ENCODE results near the gene RBFOX1.
"Not testable (repeated sequence)": the region's sequence is repeated elsewhere in the genome, so short reads cannot be mapped to it uniquely, and the experiment has no call there.

Gene RBFOX1

DNA sequence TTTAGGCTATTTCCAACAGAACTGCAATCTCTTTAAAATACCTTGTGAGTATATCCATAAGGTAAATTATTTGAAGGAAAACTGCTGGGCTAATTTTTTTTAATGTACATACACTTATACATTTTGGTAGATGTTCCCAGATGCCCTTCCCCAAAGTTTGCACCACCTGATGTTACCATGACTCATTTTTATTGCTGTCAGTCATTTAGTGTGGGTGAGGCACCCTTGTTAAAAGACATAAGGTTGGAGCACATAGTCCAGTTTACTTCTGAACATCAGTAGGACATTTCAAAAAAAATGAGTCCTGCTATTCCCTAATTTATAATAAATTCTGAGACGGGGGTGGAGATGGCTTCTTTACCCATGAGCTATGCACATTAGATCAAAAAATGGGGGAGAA, 138.6 kb downstream of the RBFOX1 start:
- no peak for DNase-seq (ENCODE audit: low read depth)

DNA sequence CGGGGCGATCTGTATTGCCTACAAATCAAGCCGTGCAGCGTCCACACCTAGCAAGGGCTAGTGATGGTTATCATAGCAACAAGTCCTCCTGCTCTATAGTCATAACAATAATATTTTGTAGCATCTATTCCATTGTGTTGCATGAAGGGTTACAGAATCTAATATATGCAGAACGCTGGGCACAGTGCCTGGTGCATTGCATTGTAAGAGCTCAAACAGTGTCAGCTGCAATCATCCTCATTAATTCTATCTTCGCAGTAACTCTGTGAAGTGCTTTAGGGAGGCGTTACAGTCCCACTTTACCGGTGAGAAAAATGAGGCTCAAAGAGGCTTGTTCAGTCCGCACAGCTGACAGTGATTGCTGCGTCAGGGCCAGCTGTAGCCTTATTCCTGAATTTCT, 149.4 kb downstream of the RBFOX1 start:
- DNase-seq (ENCODE audit: low read depth), result no peak

DNA sequence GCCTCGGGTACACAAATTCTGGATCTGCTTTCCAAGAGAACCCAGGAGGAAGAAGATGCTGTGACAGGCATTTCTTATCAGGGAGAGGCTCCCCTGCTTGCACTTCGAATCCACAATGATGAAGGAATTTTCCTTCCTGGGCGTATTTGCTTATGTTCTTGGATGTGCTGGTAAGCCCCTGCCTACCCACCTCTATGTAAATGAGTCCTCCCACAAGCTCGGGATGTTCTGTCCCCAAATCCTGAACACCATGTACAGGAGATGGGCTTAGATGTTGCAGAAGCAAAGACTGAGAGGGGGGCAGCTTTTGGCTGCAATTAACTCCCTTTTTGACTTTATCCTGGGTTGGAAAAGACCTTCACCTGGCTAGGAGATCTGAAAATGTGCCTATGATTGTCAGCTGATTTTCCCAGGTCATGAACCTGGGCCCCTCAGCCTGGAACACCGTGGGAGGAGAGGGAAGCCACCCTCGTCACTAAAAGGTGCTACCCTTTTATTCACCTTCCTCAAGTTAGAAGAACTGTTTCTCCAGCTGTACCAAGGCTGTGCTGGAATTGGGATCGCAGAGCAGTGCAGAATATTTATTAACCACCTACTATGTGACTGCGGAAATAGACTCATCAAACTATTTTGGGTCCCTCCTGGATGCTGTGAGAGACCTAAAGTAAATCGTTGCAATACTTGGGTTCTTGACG, 150.1 kb downstream of the RBFOX1 start:
- DNase-seq (ENCODE audit: low read depth), result no peak

DNA sequence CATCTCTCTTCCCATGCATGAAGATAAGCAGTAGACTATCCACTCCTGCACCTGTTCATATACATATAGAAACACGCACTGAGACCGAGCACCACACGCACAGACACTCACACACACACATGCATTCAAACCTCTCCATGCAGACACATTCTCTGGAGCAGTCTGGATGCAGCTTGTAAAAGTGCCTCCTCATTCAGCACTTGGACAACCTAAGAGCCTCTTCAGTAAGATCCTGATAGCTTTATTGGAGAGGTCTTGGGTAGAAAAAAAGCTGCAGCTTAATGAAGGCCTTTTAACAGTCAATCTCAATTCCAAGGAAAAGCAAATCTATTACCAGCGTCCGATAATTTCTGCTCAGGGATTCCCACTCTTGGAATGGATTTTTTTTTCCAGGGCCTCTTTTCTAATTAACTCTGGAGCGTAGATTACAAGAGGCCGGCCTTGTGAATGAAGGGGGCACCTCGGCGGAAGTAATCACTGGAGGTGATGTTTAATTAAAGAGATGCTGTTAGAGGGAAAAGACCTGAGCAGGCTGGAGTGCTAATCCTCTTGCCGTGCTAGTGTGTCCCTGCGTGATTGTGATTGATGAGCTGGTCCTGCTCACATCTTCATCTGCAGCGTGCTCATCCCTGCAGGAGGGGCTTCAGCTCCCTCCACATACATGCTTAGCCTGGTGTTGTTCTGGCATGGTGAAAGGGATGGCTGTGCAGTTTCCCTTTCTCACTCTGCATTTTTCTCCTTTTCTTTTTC, 155.1 kb downstream of the RBFOX1 start:
- no peak for DNase-seq (ENCODE audit: low read depth)

DNA sequence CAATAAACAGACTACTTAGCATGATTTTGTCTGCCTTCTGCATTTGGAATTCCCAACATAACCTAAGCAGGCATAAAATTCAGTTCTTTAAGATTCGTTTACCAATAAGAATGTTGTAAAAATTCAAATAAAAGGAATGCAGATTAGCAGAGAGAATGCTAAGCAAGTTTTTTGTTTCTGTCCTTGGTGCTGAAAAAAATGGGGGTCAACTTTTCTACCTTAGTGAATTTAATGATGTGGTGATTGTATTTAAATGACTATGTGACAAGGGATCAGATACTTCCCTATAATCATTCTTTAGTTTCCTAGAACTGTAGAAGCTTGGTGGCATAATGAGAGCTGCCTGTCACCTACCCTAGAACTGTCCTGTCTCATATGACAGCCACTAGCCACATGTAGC, 159.5 kb downstream of the RBFOX1 start:
- no peak for DNase-seq (ENCODE audit: low read depth)

DNA sequence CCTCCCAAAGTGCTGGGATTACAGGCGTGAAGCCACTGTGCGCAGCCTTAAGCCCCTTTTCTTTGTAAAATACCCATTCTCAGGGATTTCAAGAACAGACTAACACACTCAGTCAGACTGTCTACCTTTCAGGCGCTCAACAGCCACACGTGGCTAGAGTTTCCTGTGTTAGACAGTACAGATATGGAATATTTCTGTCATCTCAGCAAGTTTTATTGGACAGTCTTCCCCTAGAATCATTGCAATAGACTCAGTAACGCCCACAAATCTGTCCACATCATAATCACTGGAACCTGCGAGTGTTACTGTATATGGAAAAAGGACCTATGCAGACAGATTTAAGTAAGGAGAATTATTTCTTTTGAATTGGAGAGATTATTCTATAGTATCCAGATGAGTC, 160.5 kb downstream of the RBFOX1 start:
- DNase-seq (ENCODE audit: low read depth), result no peak

DNA sequence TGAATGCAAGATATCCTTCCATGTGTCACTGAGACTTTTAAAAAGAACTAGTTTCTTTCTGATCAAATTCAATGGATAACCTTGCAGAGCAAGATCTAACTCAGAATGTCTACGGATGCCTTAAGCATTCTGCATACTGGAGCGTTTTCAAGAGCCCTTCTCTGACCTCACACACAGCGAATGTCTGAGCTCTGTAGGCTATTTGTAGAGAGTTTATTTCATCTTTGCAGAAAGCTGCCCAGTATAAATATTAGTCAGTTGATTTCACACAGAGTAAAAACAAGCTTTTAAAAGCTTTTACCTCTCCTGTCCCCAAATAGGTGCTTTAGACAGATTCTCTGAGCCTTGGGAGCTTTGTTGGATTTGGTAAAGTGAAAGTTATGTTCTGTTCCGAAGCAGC, 165.0 kb downstream of the RBFOX1 start:
- no peak for DNase-seq (ENCODE audit: low read depth)

DNA sequence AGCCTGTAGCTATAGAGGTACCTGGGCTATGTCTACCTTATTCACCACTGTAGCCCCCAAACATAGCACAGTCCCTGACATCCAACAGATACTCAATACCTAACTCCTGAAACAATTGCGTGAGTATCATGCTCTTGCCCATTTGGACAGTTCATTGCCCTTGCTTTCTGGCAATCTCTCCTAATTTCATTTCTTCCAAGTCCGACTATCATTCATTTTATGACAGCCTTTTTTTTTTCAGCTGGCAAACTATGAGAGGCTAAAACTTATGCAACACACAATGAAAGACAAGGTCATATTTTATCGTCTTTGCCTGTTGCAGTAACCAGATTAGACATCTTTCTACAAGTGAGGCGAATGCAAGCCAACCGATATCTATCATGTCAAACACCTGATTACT, 169.2 kb downstream of the RBFOX1 start:
- no peak for DNase-seq (ENCODE audit: low read depth)

DNA sequence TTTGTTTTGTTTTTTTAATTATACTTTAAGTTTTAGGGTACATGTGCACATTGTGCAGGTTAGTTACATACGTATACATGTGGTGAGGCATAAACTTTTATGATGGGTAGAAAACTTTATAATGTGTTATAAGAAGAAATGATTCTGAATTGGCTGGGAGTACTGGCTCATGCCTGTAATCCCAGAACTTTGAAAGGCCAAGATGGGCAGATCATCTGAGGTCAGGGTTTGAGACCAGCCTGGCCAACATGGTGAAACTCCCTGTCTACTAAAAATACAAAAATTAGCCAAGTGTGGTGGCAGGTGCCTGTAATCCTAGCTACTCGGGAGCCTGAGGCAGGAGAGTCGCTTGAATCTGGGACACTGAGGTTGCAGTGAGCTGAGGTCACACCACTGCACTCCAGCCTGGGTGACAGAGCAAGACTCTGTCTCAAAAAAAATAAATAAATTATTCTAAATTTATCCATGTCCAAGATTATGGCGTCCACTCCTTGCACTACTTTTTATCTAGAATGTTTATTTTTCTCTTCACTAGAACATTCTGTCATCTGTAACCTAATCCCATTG, 170.0 kb downstream of the RBFOX1 start:
- not testable (repeated sequence) for DNase-seq (ENCODE audit: low read depth)

DNA sequence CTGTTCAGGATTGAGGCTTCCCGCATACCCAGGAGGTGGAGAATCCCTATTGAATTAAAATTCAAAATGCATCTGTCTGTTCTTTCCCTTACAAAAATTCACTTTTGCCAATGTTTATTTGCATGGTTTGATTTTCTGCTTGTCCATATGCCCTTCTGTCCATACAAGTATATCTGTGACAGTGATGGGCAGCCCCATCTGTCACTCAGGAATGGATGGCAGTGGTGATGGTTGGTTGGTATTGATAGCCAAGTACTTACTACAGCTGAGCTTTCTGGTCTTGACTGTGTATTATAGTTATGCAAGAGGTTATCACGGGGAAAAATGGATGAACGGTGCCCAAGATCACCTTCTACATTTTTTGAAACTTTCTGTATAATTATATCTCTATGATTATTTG, 171.0 kb downstream of the RBFOX1 start:
- no peak for DNase-seq (ENCODE audit: low read depth)

DNA sequence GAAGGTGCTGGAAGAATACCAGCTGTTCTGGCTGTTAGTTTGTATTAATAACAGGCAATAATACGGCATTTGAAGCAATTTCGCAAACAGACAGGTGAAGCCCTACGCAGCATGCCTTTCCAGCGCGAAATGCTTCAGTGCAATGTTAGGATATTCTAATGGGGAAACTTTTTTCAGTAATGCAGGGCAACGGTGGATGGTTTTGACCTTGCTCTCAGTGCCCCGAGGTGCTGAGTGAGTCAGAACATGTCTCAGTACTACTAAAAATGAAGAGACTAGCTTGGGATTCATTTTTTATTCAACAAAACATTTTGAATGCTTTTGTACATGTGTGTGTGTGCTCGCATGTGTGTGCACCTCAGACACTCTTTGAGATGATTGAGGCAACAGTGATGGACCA, 172.2 kb downstream of the RBFOX1 start:
- no peak for DNase-seq (ENCODE audit: low read depth)

DNA sequence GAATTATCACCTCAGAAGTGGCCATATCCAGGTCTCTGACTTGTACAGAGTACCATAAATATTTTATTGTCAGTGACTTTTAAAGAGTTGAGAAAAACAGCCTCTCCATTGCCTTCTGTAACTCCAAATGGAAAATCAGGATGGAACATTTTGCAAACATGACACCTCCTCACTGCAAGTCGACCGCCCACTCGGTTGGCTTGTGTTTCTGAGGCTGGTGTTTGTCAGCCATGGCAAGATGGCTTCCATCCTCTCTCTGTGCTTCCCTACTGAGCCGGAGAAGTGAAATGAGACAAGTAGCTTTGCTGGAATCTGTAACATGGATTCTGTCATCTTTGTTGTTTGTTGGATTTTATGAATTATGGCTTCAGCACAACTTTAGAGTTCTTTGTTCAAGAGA, 172.8 kb downstream of the RBFOX1 start:
- DNase-seq (ENCODE audit: low read depth), result no peak

DNA sequence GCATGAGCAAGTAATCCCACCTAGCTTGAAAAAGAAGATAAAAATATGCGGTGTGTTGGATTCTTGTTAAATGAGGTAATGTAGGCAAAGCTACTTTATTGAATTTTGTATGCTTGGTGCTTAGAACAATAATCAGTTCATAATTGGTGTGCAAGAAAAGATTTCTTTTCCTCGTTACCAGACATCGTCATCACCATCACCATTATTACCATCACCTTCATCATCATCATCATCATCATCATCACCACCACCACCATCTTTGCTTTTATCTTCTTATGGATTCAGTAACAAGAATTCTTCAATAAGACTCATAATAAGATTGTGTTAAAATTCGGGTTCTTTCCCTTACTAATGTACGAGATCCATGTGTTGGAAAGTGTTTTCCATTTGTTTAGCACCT, 173.7 kb downstream of the RBFOX1 start:
- DNase-seq (ENCODE audit: low read depth), result no peak

DNA sequence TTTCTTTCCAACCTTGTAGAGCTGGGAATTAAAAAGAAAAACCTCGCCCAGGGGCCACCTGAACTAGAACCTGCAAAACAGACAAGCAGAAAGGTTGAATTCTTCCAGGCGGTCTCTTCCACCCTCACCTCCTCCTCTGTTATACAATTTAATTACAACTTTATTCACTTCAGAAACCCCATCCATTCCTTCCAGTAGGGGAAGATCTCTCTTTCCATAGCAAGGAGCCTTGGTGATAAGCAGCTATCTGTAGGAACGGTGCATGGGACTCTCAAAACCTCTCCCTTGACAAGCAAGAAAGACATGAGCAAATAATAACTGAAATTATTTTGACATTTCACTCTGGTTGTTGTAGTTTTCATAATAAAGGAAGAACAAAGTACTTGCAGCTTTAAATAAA, 176.0 kb downstream of the RBFOX1 start:
- no peak for DNase-seq (ENCODE audit: low read depth)

DNA sequence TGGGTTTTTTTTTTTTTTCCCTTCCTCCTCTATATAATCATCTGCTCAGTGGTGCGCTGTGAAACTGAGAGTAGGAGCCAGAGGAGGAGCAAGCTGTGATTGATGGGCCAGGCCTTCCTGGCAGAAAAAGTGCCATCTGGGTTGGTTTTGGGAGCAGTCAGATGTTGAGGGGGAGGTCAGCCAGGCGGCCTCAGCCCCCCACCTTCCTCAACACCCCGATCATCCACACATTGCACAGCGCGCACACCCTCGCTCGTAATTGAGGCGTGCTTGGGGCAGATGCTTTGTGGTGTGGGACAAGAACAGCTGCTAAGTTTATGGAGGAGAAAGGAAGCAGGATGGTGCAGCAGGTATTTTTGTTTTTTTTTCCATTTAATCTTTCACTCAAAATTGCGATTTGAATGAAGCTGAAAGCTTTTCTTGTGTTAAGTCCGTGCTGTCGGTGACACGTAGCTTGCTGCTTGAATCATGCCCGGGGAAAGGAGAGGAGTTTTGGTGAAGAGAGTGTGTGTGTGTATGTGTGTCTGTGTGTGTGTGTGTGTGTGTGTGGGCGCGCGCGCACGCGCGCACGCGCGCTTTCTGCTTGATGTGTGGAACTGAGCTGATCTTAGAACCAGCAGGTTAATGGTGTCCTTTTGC, 177.4 kb downstream of the RBFOX1 start:
- DNase-seq (ENCODE audit: low read depth), result no peak

DNA sequence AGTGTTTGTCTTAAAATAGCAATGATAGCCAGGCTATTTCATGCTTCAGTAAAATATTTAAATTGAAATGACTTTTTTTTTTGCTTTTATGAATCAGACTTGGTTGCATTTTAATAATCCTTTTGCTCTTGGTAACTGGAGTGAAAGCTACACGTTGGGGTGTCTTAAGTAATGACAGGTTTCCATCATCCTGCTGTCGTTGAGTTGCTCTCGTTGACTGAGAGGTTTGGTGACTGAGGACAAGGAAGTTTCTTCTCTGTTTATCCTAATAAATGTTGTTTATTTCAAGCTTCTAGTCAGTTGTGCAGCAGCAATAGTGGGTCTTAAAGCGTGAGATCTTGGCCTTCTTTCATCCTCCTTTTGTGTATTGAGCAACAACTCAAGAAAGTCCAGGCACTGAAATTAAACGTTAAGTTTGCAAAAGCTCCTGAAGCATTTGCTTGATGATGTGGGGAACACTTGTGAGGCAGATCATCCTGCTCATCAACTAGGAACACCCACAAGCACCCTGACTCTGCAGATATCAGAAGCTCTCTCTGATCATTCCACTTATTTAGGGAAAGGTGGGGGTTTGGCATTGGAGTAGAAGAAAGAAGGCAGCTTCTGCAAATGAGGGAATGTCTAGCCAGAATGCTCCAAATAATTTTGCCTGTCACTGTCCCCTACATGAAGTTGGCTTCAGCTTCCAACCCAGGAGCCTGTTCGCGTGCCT, 179.1 kb downstream of the RBFOX1 start:
- DNase-seq (ENCODE audit: low read depth), result no peak

DNA sequence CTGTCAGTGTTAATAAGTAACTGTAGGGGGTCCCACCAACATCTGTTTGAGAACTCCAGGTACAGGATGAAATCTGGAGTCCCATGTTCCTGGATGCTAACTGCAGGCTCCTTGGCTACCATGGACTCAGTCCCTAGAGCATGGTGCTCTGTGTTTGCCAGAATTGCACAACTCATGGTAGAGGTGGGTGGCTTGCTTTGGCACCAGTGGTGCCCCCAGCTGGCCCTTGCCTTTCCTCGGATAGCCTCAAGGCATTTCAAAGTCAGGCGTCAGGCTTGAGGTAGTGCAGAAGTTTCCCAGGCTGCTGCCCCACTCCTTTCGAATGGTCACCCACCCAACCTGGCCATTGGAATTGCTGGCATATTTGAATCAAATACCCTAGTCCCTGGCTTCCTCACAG, 179.9 kb downstream of the RBFOX1 start:
- no peak for DNase-seq (ENCODE audit: low read depth)

DNA sequence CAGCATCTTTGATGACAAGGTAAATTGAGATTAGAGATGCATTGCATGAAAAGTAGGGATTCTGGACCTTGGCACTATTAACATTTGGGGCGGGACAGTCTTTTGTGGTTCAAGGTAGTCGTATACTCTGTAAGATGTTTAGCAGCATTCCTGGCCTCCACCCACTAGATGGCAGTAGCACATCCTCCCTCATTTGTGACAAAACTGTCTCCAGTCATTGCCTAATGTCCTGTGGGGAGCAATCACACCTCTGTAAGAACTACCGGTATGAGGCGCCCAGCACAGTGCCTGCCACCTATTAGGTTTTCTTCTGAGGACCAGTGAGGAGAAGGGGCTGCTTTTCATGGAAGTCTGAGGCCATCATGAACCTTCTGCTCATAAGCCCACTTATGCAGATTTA, 180.8 kb downstream of the RBFOX1 start:
- DNase-seq (ENCODE audit: low read depth), result no peak

DNA sequence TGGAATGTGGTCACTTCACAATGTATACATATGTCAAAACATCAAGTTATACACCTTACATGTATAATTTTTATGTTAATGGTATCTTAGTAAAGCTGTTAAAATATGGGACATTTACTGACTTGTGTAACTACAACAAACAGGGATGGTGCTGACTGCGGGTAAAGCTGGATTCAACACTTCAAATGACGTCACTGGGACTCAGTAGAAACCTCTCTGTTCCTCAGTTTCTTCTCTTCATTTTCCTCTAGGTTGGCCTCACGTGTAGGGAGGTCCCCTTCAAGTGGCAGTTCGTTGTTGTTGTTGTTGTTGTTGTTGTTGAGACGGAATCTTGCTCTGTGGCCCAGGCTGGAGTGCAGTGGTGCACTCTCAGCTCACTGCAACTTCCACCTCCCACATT, 182.9 kb downstream of the RBFOX1 start:
- DNase-seq (ENCODE audit: low read depth), result no peak

DNA sequence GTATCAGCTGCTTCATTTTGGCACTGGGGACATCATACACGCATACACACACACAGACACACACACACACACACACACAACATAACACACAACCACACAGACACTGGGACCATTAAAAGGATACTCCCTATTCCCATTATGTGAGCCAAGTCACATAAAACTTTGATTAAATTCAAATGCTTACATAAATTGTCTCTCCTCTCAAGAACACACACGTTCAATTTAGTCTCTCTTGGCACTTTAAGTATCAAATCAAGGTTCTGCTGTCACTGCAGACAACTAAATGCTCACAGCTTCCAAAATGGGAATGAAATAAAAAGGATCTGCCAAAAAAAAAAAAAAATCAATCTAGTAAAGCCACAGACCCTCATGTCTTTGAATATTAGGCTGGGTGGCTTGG, 184.9 kb downstream of the RBFOX1 start:
- DNase-seq (ENCODE audit: low read depth), result no peak

DNA sequence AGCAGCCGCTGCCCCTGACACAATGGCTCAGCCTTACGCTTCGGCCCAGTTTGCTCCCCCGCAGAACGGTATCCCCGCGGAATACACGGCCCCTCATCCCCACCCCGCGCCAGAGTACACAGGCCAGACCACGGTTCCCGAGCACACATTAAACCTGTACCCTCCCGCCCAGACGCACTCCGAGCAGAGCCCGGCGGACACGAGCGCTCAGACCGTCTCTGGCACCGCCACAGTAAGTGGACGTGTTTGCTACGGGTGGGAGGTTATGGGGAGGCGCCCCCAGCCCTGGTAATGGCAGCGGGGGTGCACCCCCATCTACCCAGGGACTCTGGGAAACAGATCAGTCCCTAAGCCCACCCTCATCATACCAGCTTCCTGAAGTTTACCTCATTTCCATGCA, 185.5 kb downstream of the RBFOX1 start:
- no peak for DNase-seq (ENCODE audit: low read depth)

DNA sequence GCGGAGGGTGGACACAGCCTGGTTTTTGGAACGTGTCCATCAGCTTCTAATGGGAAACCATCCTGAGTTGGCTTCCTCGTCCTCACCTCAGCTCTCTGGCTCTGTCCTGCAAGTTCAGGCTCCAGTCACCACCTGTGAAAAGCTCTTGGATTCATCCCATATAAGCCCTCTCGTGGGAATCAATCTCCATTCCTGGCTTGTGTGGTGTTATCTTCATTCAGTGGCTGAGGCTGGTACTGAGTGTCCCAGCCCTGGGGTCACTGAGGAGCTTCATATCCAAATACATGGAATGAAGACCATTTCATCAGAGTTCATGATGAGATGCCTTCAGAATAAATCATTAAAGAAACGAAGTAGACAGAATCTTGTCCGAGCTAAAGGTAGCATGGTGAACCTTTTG, 189.2 kb downstream of the RBFOX1 start:
- no peak for DNase-seq (ENCODE audit: low read depth)

DNA sequence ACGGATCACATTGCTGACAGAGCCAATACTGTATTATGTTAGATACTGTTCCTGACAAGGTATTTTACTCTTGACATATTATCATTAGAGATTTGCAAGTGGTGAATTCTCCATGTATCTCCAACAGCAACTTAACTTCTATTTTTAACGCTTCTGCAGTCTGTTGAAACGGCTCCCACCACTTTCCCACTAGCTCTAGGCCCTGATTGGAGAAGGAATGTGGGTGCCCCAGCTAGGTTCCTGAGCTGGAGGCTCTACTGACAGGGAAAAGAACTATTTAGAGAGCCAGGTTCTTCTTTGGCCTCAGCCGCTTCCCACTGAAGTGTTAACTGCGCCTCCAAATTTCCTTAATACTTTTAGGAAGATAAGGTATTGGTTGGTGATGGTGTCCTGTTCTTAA, 191.8 kb downstream of the RBFOX1 start:
- DNase-seq (ENCODE audit: low read depth), result no peak
